HEK293 (cell line): Measurements from ENCODE around the gene TOMM7.

Experiments
- CTCF ChIA-PET: fragments of 350-600 bp; formaldehyde crosslinking; extraction: SDS; loops from one replicate; lab custom pipeline; 2021; ENCODE audit warnings: antibody characterized with exemption; lab: Yijun Ruan, JAX
- POLR2A ChIA-PET: fragments of 300-600 bp; formaldehyde crosslinking; extraction: SDS; loops from one replicate; lab custom pipeline; 2020; ENCODE audit warnings: antibody characterized with exemption, inconsistent platforms; lab: Yijun Ruan, JAX
- H3K27ac ChIP-seq: fragments of 200-500 bp; sonication (Bioruptor generic); 2 replicates; pipeline ENCODE4 v1.5.1; 2014; ENCODE audit warnings: low read depth, low read length, control low read depth, inconsistent platforms; ENCODE audit errors: extremely low read depth
- H3K36me3 ChIP-seq, 2 experiments: fragments of 200-500 bp in 1 of 2; sonication (Bioruptor generic) in 1 of 2; 1 replicate in 1 of 2; 2 replicates in 1 of 2; pipeline ENCODE4 v1.5.1; 2014 to 2017; ENCODE audit warnings: inconsistent platforms in 2 of 2, low read length in 2 of 2; ENCODE audit not compliant: control insufficient read depth in 2 of 2, insufficient read depth in 1 of 2
- H3K4me1 ChIP-seq: fragments of 200-500 bp; sonication (Bioruptor generic); 2 replicates; pipeline ENCODE4 v1.5.1; 2014; ENCODE audit warnings: mild to moderate bottlenecking, low read length, inconsistent platforms; ENCODE audit not compliant: control insufficient read depth, insufficient read depth
- H3K4me3 ChIP-seq: 2 replicates; pipeline ENCODE4 v1.5.1; 2011; ENCODE audit warnings: low read depth, mild to moderate bottlenecking, control low read depth, low read length, moderate library complexity
- H3K9me3 ChIP-seq: fragments of 200-500 bp; sonication (Bioruptor generic); 2 replicates; pipeline ENCODE4 v1.5.1; 2014; ENCODE audit warnings: low read depth, low read length, inconsistent platforms; ENCODE audit not compliant: control insufficient read depth, insufficient read depth
- GLI4 ChIP-seq: fragments of 450-650 bp; formaldehyde crosslinking; IDR thresholded peaks from 2 replicates; pipeline ENCODE4 v1.5.1; 2016; ENCODE audit warnings: missing biosample characterization, missing genetic modification characterization
- KLF16 ChIP-seq: fragments of 450-650 bp; formaldehyde crosslinking; IDR thresholded peaks from 2 replicates; pipeline ENCODE4 v1.5.1; 2017; ENCODE audit warnings: missing biosample characterization, missing genetic modification characterization
- OSR2 ChIP-seq: fragments of 450-650 bp; formaldehyde crosslinking; IDR thresholded peaks from 2 replicates; pipeline ENCODE4 v1.5.1; 2016; ENCODE audit warnings: missing biosample characterization, missing genetic modification characterization
- SP7 ChIP-seq: fragments of 450-650 bp; formaldehyde crosslinking; IDR thresholded peaks from 2 replicates; pipeline ENCODE4 v1.5.1; 2016; ENCODE audit warnings: missing biosample characterization, missing genetic modification characterization
- ZBTB1 ChIP-seq: fragments of 450-650 bp; formaldehyde crosslinking; IDR thresholded peaks from 2 replicates; pipeline ENCODE4 v1.5.1; 2016; ENCODE audit warnings: missing biosample characterization, missing genetic modification characterization
- ZBTB7A ChIP-seq: fragments of 450-650 bp; formaldehyde crosslinking; IDR thresholded peaks from 2 replicates; pipeline ENCODE4 v1.5.1; 2016; ENCODE audit warnings: low read depth, missing biosample characterization, missing genetic modification characterization
- ZBTB8A ChIP-seq: fragments of 450-650 bp; formaldehyde crosslinking; IDR thresholded peaks from 2 replicates; pipeline ENCODE4 v1.5.1; 2016; ENCODE audit warnings: missing biosample characterization, missing genetic modification characterization
- ZEB2 ChIP-seq: fragments of 450-650 bp; formaldehyde crosslinking; IDR thresholded peaks from 2 replicates; pipeline ENCODE4 v1.5.1; 2016; ENCODE audit warnings: missing biosample characterization, missing genetic modification characterization
- ZNF133 ChIP-seq: fragments of 450-650 bp; formaldehyde crosslinking; IDR thresholded peaks from 2 replicates; pipeline ENCODE4 v1.5.1; 2016; ENCODE audit warnings: missing biosample characterization, missing genetic modification characterization
- ZNF138 ChIP-seq: fragments of 450-650 bp; formaldehyde crosslinking; IDR thresholded peaks from 2 replicates; pipeline ENCODE4 v1.5.1; 2016; ENCODE audit warnings: missing biosample characterization, missing genetic modification characterization, borderline replicate concordance
- ZNF175 ChIP-seq: fragments of 450-650 bp; formaldehyde crosslinking; IDR thresholded peaks from 2 replicates; pipeline ENCODE4 v1.5.1; 2016; ENCODE audit warnings: missing biosample characterization, missing genetic modification characterization
- ZNF221 ChIP-seq: fragments of 450-650 bp; formaldehyde crosslinking; IDR thresholded peaks from 2 replicates; pipeline ENCODE4 v1.5.1; 2017; ENCODE audit warnings: missing biosample characterization, missing genetic modification characterization, borderline replicate concordance
- ZNF23 ChIP-seq: fragments of 450-650 bp; formaldehyde crosslinking; IDR thresholded peaks from 2 replicates; pipeline ENCODE4 v1.5.1; 2016; ENCODE audit warnings: missing biosample characterization, missing genetic modification characterization, borderline replicate concordance
- ZNF341 ChIP-seq: fragments of 450-650 bp; formaldehyde crosslinking; IDR thresholded peaks from 2 replicates; pipeline ENCODE4; 2016; ENCODE audit warnings: low read depth, missing biosample characterization, missing genetic modification characterization
- ZNF350 ChIP-seq: fragments of 450-650 bp; formaldehyde crosslinking; IDR thresholded peaks from 2 replicates; pipeline ENCODE4 v1.5.0; 2017; ENCODE audit warnings: missing biosample characterization, mild to moderate bottlenecking, missing genetic modification characterization
- ZNF366 ChIP-seq: fragments of 450-650 bp; formaldehyde crosslinking; conservative IDR thresholded peaks from 2 replicates; pipeline ENCODE4 v1.5.1; 2016; ENCODE audit warnings: missing biosample characterization, missing genetic modification characterization
- ZNF391 ChIP-seq: fragments of 450-650 bp; formaldehyde crosslinking; IDR thresholded peaks from 2 replicates; pipeline ENCODE4 v1.5.1; 2016; ENCODE audit warnings: low read depth, missing biosample characterization, missing genetic modification characterization, borderline replicate concordance
- ZNF510 ChIP-seq: fragments of 450-650 bp; formaldehyde crosslinking; IDR thresholded peaks from 2 replicates; pipeline ENCODE4 v1.5.1; 2018; ENCODE audit warnings: mild to moderate bottlenecking, missing genetic modification characterization, missing biosample characterization; ENCODE audit not compliant: insufficient replicate concordance
- ZNF514 ChIP-seq: fragments of 450-650 bp; formaldehyde crosslinking; IDR thresholded peaks from 2 replicates; pipeline ENCODE4 v1.5.1; 2016; ENCODE audit warnings: missing biosample characterization, missing genetic modification characterization
- ZNF658 ChIP-seq: fragments of 450-650 bp; formaldehyde crosslinking; IDR thresholded peaks from 2 replicates; pipeline ENCODE4; 2016; ENCODE audit warnings: missing biosample characterization, missing genetic modification characterization
- ZNF701 ChIP-seq: fragments of 450-650 bp; formaldehyde crosslinking; IDR thresholded peaks from 2 replicates; pipeline ENCODE4 v1.5.1; 2016; ENCODE audit warnings: missing biosample characterization, missing genetic modification characterization
- ZNF76 ChIP-seq: fragments of 450-650 bp; formaldehyde crosslinking; IDR thresholded peaks from 2 replicates; pipeline ENCODE4; 2016; ENCODE audit warnings: low read depth, missing biosample characterization, missing genetic modification characterization, borderline replicate concordance
- TF ChIP-seq, protein P1 (sequence below): fragments of 450-650 bp; formaldehyde crosslinking; IDR thresholded peaks from 2 replicates; pipeline ENCODE4 v1.5.1; 2016; ENCODE audit warnings: missing biosample characterization, missing genetic modification characterization, low read depth
- TF ChIP-seq, protein P2 (sequence below): fragments of 450-650 bp; formaldehyde crosslinking; IDR thresholded peaks from 2 replicates; pipeline ENCODE4 v1.5.1; 2016; ENCODE audit warnings: missing biosample characterization, missing genetic modification characterization
- TF ChIP-seq, protein P3 (sequence below): fragments of 450-650 bp; formaldehyde crosslinking; IDR thresholded peaks from 2 replicates; pipeline ENCODE4 v1.5.1; 2016; ENCODE audit warnings: missing biosample characterization, missing genetic modification characterization
- TF ChIP-seq, protein P4 (sequence below): fragments of 450-650 bp; formaldehyde crosslinking; IDR thresholded peaks from 2 replicates; pipeline ENCODE4 v1.5.1; 2016; ENCODE audit warnings: missing biosample characterization, missing genetic modification characterization, low read depth

The TOMM7 gene

DNA sequence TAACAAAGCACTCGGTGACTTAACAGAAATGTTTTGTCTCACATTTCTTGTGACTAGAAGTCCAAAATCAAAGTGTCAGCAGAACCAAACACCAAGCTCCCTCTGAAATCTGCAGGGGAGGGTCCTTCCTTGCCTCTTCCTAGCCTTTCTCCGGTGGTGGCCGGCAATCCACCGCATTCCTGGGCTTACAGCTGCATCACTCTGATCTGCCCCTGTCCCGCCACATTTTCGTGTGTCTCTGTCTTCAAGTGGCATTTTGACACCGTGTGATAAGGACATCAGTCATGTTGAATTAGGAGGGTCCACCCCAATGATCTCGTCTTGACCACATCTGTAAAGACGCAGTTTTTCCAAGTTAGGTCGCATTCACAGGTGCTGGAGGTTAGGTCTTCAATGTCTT lies 30.5 kb upstream of the TOMM7 start:
- Histone ChIP-seq H3K4me1 (no peaks in the 10 kb centered on the region; the same call in 1 of the 2 replicates), H3K27ac (no peak overlapping the region), H3K36me3 (peaks cover 16 to 18% of the 10 kb centered on the region in 2 experiments), H3K9me3 (no peaks in the 10 kb centered on the region), H3K4me3 (no peak overlapping the region)
- TF ChIP-seq, protein P1, sequence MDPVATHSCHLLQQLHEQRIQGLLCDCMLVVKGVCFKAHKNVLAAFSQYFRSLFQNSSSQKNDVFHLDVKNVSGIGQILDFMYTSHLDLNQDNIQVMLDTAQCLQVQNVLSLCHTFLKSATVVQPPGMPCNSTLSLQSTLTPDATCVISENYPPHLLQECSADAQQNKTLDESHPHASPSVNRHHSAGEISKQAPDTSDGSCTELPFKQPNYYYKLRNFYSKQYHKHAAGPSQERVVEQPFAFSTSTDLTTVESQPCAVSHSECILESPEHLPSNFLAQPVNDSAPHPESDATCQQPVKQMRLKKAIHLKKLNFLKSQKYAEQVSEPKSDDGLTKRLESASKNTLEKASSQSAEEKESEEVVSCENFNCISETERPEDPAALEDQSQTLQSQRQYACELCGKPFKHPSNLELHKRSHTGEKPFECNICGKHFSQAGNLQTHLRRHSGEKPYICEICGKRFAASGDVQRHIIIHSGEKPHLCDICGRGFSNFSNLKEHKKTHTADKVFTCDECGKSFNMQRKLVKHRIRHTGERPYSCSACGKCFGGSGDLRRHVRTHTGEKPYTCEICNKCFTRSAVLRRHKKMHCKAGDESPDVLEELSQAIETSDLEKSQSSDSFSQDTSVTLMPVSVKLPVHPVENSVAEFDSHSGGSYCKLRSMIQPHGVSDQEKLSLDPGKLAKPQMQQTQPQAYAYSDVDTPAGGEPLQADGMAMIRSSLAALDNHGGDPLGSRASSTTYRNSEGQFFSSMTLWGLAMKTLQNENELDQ (tag by site-specific recombination) = no peak
- no peak for TF ChIP-seq ZNF701 (tag by site-specific recombination)
- no peak for TF ChIP-seq ZNF175 (tag by site-specific recombination)
- TF ChIP-seq ZBTB8A = no peak
- no peak for TF ChIP-seq KLF16 (tag by site-specific recombination)
- no peak for TF ChIP-seq ZNF138 (tag by site-specific recombination)
- no peak for TF ChIP-seq ZNF350 (tag by site-specific recombination)
- ChIA-PET CTCF (interaction anchor here (0.6 to 1.0 kb wide), 2 partner anchors 8 to 10 kb away, joined by 3 to 5 read pairs; no protein-coding TSS in a partner anchor), POLR2A (no interaction called here)

DNA sequence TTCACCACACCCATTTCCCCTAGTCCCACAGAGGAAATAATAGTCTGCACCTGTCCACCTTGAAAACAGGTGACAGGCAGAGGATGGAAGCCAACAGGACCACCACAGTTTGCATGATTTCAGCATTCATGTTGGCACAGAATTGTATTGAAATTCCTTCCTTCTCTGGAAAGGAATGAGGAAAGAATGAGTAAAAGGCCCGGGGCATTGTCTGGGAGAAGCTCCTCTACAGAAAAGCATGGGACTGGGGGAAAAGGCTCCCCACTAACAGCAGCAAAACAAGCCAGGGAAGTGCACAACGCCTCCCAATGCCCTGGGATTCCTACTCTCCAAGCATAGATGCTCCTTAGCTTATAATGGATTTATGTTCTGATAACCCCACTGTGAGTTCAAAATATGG lies 28.5 kb upstream of the TOMM7 start:
- ChIA-PET CTCF (interaction anchor here (0.8 to 3.2 kb wide), 3 partner anchors 9 to 222 kb away, joined by 3 to 13 read pairs (median 11); no protein-coding TSS in a partner anchor), POLR2A (no interaction called here)
- H3K27ac ChIP-seq = no peak overlapping the region

More for the DNA sequence above, 28.5 kb upstream of the TOMM7 start:
- TF ChIP-seq ZNF133 (tag by site-specific recombination) (no peak), ZNF514 (tag by site-specific recombination) (no peak), ZNF391 (no peak), ZNF23 (tag by site-specific recombination) (no peak), ZNF341 (tag by site-specific recombination) (no peak), ZNF76 (tag by site-specific recombination) (no peak), GLI4 (tag by site-specific recombination) (no peak), ZNF221 (tag by site-specific recombination) (no peak), ZBTB1 (tag by site-specific recombination) (no peak), ZNF366 (no peak), OSR2 (tag by site-specific recombination) (no peak), ZNF510 (tag by site-specific recombination) (no peak), ZBTB7A (tag by site-specific recombination) (no peak), SP7 (no peak), ZNF350 (tag by site-specific recombination) (no peak), ZEB2 (no peak), ZNF658 (tag by site-specific recombination) (no peak)
- TF ChIP-seq, protein P2, sequence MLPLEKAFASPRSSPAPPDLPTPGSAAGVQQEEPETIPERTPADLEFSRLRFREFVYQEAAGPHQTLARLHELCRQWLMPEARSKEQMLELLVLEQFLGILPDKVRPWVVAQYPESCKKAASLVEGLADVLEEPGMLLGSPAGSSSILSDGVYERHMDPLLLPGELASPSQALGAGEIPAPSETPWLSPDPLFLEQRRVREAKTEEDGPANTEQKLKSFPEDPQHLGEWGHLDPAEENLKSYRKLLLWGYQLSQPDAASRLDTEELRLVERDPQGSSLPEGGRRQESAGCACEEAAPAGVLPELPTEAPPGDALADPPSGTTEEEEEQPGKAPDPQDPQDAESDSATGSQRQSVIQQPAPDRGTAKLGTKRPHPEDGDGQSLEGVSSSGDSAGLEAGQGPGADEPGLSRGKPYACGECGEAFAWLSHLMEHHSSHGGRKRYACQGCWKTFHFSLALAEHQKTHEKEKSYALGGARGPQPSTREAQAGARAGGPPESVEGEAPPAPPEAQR (tag by site-specific recombination) = no peak
- TF ChIP-seq, protein P3, sequence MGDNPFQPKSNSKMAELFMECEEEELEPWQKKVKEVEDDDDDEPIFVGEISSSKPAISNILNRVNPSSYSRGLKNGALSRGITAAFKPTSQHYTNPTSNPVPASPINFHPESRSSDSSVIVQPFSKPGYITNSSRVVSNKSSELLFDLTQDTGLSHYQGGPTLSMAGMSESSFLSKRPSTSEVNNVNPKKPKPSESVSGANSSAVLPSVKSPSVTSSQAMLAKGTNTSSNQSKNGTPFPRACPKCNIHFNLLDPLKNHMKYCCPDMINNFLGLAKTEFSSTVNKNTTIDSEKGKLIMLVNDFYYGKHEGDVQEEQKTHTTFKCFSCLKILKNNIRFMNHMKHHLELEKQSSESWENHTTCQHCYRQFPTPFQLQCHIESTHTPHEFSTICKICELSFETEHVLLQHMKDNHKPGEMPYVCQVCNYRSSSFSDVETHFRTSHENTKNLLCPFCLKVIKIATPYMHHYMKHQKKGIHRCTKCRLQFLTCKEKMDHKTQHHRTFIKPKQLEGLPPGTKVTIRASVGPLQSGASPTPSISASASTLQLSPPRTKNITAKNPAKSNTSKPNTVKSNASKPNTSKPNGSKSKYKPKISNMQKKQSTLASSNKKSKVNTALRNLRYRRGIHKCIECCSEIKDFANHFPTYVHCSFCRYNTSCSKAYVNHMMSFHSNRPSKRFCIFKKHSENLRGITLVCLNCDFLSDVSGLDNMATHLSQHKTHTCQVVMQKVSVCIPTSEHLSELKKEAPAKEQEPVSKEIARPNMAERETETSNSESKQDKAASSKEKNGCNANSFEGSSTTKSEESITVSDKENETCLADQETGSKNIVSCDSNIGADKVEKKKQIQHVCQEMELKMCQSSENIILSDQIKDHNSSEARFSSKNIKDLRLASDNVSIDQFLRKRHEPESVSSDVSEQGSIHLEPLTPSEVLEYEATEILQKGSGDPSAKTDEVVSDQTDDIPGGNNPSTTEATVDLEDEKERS (tag by site-specific recombination) = no peak
- TF ChIP-seq, protein P4, sequence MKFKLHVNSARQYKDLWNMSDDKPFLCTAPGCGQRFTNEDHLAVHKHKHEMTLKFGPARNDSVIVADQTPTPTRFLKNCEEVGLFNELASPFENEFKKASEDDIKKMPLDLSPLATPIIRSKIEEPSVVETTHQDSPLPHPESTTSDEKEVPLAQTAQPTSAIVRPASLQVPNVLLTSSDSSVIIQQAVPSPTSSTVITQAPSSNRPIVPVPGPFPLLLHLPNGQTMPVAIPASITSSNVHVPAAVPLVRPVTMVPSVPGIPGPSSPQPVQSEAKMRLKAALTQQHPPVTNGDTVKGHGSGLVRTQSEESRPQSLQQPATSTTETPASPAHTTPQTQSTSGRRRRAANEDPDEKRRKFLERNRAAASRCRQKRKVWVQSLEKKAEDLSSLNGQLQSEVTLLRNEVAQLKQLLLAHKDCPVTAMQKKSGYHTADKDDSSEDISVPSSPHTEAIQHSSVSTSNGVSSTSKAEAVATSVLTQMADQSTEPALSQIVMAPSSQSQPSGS (tag by site-specific recombination) = no peak
- Histone ChIP-seq H3K9me3 (no peaks in the 10 kb centered on the region), H3K4me1 (no peaks in the 10 kb centered on the region; the same call in 1 of the 2 replicates), H3K36me3 (peaks cover 4% of the 10 kb centered on the region in 2 experiments; a peak in 2 of 3 replicates), H3K4me3 (no peak overlapping the region)
